Astrocyte of the cerebellum (primary cell): ENCODE data around the gene ST6GALNAC2.

Experiments
- DNase-seq: peaks from one replicate; pipeline ENCODE4 v3.0.0-alpha.2; 2011; ENCODE audit warnings: low read depth
- H3K4me3 ChIP-seq: 2 replicates; pipeline ENCODE4 v1.5.1; 2011; ENCODE audit warnings: mild to moderate bottlenecking, low read depth, low read length, moderate library complexity
- in situ Hi-C: cut with HindIII; loops from 2 replicates; pipeline ENCODE4 v1.10.0; 2017; ENCODE audit warnings: low sequenced_read_pairs
- TF ChIP-seq, protein P1 (sequence below): IDR thresholded peaks from 2 replicates; pipeline ENCODE4 v1.5.1; 2012; ENCODE audit warnings: low read length, low read depth, moderate library complexity, mild to moderate bottlenecking; ENCODE audit errors: missing control alignments

ST6GALNAC2 gene

DNA sequence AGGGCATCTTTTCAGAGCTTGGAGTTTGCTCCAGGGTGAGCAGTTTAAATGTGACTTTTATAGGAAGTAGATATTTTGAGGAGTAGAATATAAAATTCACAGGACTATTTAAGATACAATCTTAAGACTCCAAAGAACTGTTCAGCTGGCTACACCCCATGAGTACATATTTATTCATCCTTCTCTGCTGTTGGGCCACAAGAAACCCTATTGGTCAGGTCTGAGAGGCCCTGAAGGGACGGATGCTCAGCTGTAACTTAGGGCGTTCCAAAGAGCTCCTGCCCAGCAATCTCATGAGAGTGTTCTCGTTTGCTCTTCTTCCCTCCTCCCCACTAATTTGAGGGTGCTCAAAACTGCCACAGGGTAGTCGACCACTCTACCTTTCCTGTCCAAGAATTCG lies 7.3 kb downstream of the ST6GALNAC2 start:
- no peak overlapping the region for H3K4me3 ChIP-seq
- DNase-seq: no peak
- TF ChIP-seq, protein P1, sequence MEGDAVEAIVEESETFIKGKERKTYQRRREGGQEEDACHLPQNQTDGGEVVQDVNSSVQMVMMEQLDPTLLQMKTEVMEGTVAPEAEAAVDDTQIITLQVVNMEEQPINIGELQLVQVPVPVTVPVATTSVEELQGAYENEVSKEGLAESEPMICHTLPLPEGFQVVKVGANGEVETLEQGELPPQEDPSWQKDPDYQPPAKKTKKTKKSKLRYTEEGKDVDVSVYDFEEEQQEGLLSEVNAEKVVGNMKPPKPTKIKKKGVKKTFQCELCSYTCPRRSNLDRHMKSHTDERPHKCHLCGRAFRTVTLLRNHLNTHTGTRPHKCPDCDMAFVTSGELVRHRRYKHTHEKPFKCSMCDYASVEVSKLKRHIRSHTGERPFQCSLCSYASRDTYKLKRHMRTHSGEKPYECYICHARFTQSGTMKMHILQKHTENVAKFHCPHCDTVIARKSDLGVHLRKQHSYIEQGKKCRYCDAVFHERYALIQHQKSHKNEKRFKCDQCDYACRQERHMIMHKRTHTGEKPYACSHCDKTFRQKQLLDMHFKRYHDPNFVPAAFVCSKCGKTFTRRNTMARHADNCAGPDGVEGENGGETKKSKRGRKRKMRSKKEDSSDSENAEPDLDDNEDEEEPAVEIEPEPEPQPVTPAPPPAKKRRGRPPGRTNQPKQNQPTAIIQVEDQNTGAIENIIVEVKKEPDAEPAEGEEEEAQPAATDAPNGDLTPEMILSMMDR: no peak
- in situ Hi-C loops: loop anchor here (10.0 kb wide), 1 partner anchor 66 kb away; the partner anchor contains the start of gene ST6GALNAC1

DNA sequence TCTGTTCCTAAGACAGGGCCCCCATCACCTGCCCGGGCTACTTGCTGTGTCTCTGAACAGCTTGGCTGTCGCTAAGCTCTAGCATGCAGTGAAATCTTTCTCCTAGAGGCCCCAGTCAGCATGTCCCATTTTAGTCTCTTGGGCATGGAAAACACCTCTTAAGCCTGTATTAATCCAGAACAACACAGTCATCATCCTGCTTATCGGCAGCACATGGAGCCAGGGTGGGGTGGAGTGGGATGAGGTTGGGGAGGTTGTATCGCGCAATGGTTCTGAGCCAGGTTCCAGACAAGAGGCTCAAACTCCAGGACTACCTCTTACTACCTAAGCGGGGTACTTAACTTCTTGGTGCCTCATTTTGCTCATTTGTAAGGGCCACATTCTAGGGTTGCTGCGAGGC lies 7.8 kb downstream of the ST6GALNAC2 start:
- DNase-seq: no peak
- H3K4me3 ChIP-seq: no peak overlapping the region
- in situ Hi-C loops: loop anchor here (10.0 kb wide), 1 partner anchor 67 kb away; the partner anchor contains the start of gene ST6GALNAC1
- TF ChIP-seq, protein P1: no peak

DNA sequence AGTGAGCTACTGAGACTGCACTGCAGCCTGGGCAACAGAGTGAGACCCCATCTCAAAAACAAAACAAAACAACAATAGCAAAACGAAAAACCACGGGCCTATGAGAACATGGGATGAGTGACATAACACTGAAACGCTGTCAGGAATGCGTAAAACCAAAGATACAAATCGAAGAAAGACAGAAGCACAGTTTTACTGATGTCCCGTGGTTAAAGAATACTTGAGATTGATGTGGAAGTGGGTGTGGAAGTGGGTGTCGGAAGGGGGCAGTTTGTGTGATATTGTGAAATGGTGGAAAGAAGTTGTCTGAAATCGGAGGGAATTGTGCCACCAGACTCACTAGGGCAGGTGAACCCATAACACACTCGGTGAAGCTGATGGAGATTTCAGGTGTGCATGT lies 9.5 kb downstream of the ST6GALNAC2 start:
- no peak overlapping the region for H3K4me3 ChIP-seq
- in situ Hi-C loops: loop anchor here (10.0 kb wide), 1 partner anchor 69 kb away; the partner anchor contains the start of gene ST6GALNAC1
- TF ChIP-seq, protein P1: no peak
- DNase-seq: no peak

DNA sequence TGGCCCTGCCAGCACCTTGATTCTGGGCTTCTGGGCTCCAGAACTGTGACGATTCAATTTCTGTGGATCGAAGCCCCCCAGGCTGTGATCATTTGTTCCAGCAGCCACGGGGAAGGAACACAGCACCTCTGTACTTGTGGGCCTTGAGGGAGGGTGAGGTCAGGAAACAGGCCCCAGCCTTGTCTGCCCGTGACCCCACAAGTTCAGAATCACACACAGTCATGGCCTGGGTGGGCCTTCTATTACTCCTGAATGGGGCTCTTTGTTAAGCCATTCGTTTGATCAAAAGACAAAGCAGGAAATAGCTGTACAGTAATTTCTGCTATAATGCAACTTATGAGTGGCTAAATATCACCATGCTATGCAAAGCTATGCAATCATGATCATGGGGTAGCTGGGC lies 10.1 kb downstream of the ST6GALNAC2 start:
- in situ Hi-C loops: loop anchor here (10.0 kb wide), 1 partner anchor 69 kb away; the partner anchor contains the start of gene ST6GALNAC1
- DNase-seq: no peak
- no peak overlapping the region for H3K4me3 ChIP-seq
- TF ChIP-seq, protein P1: no peak

DNA sequence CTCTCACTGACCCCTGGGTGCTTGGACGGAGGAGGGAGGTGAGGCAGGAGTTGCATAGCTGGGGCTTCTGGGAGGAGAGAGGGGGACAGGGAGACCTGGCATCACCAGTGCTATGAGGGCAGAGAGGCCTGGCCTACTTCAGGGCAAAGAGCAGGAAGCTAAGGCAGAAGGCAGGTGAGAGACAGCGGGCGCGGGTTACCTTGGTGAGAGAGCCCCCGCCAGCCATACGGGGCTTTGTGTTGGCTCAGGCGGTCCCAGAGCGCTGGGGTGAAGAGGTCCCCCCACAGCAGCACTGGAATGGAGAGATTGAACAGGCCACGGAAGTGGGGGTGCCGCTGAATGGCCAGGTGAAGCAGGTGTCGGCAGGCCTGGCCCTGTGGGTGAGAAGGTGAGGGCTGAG lies 11.5 kb downstream of the ST6GALNAC2 start:
- TF ChIP-seq, protein P1: no peak
- in situ Hi-C loops: loop anchor here (10.0 to 25.0 kb wide), 2 partner anchors 71 to 163 kb away; partner anchors contain the start of genes JMJD6, METTL23, MFSD11 and SRSF2
- DNase-seq: no peak
- H3K4me3 ChIP-seq: no peak overlapping the region

DNA sequence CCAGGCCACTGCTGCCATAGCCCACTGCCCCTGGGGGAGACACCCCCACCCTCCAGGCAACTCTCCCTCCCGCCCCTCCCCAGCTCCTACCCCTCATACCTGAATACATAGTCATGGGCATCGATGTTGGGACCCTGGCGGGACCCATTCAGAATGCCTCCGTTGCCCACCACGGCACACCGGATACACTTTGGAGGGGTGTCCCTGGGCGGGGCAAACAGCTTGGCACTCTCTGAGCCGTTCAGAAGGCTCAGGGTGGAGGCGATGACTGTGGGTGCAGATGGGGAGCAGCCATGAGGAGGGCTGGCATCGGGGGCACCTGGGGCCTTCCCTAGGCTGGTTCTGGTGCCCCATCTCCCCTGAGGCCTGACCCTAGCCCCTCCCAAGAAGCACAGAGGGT lies 12.6 kb downstream of the ST6GALNAC2 start:
- in situ Hi-C loops: loop anchor here (10.0 to 25.0 kb wide), 2 partner anchors 72 to 164 kb away; partner anchors contain the start of genes JMJD6, METTL23, MFSD11 and SRSF2
- DNase-seq: no peak

More for the DNA sequence above, 12.6 kb downstream of the ST6GALNAC2 start:
- TF ChIP-seq, protein P1: no peak
- H3K4me3 ChIP-seq: no peak overlapping the region
